Activated T-helper 1 cell treated with anti-CD3 and anti-CD28 coated beads, Interleukin-2, amount 50 U/mL, for 16 hours (primary cell): ENCODE results near the gene NLRP6.
"Not testable (repeated sequence)": the region's sequence is repeated elsewhere in the genome, so short reads cannot be mapped to it uniquely, and the experiment has no call there.

Experiments used
- DNase-seq, 2 donors: peaks; one replicate each; pipeline ENCODE4 v3.0.0-alpha.2; 2020; ENCODE audit warnings: low read depth in 1 of 2, low spot score in 1 of 2

The NLRP6 gene

DNA sequence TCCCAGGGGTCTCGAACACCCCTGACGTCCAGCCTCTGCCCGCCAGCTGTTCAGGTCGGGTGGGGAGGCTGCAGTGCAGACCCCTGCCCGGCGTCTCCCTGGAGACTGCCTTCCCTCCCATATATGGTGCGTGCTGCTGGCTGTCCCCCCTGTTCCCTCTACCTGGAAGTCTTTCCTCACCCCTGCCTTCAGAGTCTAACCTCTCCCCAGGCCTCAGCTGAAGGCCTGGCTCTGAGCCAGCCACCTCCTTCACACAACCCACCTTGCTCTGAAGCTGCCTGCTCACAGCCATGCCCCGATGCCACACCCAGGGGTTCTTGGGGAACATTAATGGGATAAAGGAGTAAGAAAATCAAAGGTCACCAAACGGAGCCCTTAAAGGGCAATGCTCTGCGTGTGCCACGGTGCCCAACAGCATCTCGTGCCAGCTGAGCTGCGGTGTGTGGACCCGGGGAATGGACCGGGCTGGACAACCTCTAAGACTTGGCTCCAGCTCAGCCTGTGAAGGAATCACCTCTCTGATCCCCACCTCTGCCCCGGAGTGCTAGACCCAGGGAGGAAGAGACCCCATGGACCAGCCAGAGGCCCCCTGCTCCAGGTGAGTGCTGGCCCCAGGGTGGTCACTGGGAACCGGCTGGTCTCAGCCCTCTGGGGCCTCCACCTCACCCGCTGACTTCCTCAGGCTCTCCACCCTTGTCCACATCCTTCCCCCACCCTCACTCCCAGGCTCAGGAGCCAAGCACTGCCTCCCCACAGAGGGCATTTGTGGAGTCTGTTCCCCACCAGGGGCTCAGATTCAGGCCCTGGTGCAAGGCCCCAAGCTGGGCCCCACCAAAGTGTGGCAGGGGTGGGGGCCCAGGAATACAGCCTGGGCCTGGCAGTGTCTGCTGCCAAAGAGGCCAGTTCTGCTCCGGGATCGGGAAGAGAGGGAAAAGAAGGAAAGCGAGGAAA lies at the start of gene NLRP6:
NLRP6 (plus strand) TSS at position 407 of the 951 bp plus-strand sequence; CDS start at position 570, 163 bp downstream.
- no peak for DNase-seq

DNA sequence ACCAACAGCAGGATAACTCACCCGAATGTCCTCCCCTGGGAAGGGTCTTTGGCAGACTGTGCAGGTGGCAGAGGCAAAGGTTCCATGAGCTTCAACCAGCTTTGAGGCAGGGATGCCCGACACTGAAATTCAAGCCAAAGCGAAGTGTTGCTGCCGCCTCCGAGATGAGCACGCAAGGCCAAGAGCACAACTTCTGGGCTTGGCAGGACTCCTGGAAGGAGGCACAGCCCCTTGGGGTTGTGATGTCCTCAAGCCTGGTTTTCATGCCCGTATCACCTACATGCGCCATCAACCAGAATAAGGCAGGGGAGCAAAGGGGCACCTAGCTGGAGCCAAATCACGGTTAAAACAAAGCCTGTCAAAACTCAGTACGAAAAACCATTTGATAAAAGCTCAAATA lies 47.8 kb upstream of the NLRP6 start:
- DNase-seq, result no peak

DNA sequence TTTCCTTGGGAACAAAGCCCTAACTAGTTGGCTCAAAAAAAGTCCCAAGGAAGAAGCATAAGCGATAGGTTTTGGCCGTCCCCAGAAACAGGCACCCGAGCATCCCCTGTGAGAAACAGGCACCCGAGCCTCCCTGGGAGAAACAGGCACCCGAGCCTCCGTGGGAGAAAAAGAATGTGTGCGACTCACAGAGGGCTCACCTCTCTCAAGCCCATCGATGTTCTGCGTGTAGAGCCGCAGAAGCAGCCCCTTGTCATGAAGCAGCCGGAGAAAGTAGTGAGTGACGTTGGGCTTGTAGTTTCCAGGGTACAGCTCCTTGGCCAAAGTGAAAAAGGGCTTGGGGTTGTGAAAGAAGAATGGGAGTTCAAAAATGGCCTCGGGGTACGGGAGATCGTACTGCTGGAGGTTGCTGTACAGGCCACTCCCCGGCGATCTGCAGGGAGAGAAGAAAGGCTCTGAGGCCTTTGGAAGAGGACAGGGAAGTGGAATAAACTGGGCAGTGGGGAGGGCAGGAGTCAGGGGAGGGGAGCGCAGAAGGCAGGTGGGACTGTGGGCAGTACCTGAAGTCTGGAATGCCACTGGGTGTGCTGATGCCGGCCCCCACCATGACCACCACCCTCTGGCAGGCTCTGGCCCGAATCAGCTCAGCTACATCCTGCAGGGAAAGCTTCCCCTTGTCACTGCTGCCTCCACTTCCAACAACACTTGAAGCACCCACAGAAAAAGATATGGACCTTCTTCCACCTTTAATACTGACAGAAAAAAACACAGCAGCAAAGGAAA lies 45.2 kb upstream of the NLRP6 start:
- DNase-seq, result no peak

DNA sequence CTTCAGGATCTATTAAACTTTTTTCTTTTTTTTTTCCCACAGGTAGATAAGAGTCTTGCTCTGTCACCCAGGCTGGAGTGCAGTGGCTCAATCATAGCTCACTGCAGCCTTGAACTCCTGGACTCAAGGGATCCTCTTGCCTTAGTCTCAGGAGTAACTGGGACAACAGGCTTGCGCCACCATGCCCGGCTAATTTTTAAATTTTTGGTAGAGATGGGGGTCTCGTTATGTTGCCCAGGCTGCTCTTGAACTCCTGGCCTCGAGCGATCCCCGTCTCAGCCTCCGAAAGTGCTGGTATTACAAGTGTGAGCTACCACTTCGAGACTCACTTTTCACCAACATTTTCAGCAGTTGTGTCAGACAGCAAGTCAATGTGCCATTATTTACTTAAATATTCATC lies 43.0 kb upstream of the NLRP6 start:
- no peak for DNase-seq

DNA sequence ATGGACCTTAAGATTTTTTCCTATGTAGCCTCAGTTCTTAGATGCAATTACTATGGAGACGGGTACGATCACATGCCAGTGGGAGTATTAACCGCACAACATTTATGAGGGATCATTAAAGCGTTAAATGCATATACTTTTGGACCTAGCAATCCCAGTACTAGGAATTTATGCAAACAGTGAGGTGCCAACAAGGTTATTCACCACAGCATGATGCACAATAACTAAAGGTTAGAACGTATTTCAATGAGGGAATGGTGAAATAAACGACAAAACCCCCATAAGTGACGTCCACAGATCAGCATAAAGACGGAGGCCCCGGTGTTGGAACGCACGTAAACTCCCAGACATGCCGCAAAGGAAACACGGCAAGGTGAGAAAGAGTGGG lies 42.6 kb upstream of the NLRP6 start:
- peak; percentile 20 to 45 for DNase-seq

DNA sequence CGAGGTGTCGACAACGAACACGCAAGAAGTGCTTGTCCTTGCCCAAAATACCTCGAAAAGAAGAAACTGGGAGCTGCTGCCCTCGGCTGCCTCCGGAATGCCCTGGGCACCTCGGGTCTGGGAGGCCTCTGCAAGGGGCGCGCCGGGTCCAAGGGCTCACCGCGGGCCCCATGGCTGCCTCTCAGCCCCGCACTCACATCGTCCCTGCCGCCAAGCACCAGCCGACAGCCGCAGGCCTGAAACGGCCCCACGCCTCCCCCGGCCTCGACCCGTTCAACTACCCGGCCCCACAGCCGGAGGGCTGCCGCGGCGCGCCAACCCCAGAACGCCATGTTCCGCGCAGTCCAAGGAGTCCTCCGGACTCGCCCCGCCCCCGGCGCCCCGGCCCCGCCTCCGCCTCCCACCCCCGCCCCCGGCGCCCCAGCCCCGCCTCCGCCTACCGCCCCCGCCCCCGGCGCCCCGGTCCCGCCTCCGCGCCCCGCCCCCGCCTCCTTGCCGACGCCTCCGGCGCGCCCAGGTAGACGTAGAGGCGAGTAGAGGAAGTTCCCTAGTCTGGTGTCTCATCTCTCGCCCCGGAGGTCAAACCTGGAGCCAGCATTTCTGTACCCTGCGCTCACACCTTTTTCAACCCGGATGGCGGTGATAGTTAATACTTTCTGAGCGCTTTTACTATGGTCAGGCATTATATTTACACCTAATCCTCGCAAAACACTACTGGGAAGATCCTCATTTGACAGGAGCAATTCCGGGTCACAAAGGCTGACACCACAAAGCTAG lies 42.0 kb upstream of the NLRP6 start, which contains the start of gene SIRT3:
SIRT3 (minus strand) TSS at position 346 of the 777 bp plus-strand sequence; CDS start at position 332, 14 bp downstream.
- DNase-seq, result peak; percentile 65 to 74

DNA sequence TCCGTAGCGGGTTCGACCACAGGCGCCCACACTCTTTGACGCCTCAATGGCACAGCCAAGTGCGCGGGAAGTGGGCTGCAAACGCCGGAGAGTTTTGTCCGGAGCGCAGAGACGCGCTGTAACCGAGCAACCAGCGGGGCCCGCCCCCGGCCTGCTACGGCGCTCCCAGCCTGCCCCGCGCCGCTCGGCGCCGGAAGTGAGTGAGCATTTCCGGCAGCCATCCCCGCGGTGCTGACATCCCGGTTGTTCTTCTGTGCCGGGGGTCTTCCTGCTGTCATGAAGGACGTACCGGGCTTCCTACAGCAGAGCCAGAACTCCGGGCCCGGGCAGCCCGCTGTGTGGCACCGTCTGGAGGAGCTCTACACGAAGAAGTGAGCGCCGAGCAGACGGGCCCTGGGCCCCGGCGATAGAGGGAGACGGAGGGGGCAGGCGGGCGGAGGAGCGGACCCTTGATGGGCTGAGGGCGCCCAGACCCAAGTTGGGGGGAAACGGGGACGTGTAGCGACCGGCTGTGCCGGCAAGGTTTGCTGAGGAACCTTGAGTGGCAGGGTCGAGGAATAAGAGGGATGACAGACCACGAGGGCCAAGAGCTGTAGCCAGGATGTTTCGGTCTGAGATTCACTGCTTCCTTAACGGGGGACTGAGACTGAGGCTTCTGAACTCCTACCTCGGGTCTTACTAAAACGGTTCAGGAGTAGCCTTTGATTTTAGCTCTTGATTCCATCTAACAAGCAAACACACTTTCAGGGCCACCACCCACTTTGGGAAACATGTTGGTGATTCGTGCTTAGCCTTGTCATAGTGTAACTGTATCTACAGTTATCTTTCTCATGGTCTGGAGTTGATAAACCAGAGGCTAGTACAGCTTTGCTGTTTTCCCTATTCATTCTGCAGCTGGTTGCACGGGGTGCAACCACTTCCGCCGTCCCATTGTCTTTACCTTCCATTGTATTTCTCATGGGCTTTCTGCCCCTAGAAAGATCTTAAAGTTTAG lies 41.1 kb upstream of the NLRP6 start, which contains the start of gene PSMD13:
PSMD13 (plus strand) TSS at position 203 of the 994 bp plus-strand sequence; CDS start at position 277, 74 bp downstream.
- DNase-seq, result peak; percentile 75 to 84

DNA sequence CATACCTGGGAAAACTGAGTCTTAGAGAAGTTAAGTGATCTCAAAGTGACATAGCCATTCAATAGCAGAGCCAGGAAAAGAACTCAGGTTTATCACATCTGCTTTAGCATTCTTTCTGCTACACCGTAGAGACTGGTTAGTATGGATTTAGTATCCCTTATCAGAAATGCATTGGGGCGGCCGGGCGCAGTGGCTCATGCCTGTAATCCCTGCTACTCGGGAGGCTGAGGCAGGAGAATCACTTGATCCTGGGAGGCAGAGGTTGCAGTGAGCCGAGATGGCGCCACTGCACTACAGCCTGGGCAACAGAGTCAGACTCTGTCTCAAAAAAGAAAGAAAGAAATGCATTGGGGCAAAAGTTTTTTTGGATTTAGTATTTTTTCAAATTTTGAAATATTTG lies 39.9 kb upstream of the NLRP6 start:
- not testable (repeated sequence) for DNase-seq

DNA sequence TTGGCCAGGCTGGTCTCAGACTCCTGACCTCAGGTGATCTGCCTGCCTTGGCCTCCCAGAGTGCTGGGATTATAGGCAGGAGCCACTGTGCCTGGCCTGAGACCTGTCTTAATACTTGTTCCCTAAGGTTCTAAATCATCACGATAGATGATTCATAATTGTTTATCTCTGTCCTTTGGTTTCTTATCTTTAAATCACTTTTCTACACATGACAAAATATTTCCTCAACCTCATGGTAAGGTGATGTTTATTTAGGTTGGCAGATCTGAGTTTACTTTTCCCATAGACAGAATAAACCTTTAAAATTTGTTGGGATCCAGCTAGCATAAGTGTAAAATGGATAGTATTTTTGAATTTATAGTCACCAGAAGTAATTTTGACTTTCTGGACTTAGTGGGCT lies 37.9 kb upstream of the NLRP6 start:
- no peak for DNase-seq

DNA sequence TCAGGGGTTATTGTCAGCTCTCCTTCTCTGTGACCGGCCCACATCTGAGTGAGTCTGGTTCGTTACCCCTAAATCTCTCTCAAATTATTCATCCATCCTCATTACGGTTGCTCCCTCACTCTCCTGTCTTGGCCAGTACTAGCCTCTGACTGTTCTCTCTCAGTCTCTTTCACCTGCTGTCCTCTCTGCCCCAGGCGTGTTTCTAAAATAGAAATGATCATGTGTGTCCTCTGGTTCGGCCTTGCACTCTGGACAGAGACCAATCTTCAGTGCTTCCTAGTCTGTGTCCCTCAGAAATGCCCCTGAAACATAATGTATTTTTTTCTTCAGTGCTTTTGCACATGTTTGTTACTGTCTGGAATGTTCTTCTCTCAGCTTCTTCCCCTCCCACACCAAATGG lies 36.6 kb upstream of the NLRP6 start:
- no peak for DNase-seq

DNA sequence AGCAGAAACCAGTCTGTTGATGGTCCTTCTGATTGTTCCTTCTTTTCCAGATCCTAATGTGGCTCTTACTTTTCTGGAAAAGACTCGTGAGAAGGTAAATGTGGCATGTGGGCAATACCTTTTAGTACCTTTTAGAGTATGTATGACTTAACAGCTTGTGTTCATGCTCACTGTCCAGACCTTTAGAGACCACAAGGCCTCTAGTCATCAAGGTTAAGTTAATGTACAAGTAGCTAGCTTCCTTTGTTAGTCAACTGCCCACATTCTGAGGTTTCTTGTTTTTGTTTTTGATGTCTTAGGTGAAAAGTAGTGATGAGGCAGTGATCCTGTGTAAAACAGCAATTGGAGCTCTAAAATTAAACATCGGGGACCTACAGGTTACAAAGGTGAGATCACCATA lies 33.8 kb upstream of the NLRP6 start:
- no peak for DNase-seq

DNA sequence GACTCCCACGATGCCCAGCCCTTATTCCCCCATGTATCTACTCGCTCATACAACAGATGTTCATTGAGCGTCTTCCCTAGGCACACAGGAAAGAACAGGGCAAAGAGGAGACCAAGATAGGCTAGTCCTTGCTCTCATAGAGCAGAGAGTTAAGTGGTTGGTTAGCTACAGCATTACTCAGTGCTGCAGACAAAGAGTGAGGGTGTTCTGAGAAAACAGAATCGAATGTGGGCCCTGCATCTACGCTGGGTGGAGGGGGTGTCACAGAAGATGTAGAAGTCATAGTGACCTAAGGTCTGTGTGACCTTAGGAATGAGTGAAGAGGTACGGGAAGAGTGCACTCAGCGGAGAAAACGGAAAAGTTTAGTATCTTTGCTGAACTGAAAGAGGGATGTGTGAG lies 29.1 kb upstream of the NLRP6 start:
- DNase-seq, result no peak

DNA sequence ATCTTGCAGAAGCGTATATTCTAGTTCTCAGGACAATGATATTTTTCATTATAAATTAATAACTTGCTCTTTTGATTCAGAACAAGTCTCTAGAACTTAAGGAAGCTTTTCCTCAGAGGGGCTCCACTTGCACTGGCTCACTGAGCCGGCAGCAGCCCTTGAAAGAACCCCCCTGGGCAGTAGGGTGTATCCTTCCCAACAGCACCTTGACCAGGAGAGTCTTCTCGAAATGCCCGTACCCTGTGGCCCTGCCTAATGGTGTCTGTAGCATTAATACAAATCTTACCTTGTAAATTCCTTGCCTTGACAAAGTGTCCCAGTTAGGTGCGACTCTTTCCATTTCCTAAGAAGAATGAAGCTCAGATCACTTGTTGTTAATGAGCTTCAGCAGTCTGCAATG lies 27.9 kb upstream of the NLRP6 start:
- no peak for DNase-seq

DNA sequence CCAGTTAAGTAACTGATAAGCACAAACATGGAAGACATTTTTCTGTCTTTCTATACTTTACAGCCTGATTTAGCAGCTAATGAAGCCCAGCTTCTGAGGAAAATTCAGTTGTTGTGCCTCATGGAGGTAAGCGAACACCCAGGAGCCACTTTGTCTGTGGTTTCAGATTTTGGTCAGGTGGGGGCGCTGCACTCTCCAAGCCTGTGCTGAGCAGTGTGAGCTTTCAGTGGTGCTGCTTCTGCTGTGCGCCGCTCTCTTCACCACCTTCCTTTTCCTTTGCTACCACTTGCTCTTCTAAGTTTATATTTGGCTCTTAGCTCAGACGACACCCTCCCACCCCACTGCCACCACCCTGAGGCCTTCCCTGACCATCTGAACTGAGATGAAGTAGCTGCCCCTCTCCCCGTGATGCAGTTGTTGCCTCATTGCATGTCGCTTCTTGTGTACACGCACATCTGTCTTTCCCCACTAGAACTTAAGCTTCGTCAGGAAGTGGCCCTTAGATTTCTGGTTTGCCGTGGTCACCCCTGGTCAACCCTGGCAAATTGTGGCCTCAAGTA lies 27.4 kb upstream of the NLRP6 start:
- DNase-seq, result peak; percentile 62 to 73

DNA sequence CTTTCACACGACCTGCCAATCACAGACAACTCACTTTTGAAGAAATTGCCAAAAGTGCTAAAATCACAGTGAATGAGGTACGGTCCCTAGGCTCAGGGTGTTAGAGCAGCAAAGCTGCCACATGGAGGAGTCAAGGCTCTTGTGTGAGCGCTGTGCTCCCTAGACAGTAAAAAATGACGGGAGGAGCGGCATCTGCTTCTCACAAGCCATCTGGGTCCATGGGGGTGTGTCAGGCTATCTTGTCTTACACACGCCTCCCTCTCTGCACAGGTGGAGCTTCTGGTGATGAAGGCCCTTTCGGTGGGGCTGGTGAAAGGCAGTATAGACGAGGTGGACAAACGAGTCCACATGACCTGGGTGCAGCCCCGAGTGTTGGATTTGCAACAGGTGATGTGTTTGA lies 26.7 kb upstream of the NLRP6 start:
- no peak for DNase-seq

DNA sequence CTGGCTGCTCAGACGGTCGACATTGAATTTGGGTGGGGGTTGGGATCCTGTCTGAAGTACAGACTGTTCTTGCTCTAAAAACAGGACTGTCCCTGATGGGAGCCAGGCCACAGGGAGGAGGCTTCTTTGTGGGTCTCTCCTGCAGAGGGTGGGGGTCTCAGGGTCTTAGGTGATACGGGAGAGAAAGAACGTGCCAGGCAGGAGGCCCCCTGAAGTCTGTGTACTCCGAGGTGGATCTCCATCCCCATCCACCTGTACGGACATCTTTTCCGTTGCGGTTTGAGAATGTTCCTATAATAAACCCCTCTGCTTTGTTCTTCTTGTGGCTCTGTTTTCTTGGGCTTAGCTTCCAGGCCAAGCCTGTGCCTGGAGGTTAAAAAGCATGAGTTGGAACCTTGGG lies 25.5 kb upstream of the NLRP6 start:
- DNase-seq, result no peak

DNA sequence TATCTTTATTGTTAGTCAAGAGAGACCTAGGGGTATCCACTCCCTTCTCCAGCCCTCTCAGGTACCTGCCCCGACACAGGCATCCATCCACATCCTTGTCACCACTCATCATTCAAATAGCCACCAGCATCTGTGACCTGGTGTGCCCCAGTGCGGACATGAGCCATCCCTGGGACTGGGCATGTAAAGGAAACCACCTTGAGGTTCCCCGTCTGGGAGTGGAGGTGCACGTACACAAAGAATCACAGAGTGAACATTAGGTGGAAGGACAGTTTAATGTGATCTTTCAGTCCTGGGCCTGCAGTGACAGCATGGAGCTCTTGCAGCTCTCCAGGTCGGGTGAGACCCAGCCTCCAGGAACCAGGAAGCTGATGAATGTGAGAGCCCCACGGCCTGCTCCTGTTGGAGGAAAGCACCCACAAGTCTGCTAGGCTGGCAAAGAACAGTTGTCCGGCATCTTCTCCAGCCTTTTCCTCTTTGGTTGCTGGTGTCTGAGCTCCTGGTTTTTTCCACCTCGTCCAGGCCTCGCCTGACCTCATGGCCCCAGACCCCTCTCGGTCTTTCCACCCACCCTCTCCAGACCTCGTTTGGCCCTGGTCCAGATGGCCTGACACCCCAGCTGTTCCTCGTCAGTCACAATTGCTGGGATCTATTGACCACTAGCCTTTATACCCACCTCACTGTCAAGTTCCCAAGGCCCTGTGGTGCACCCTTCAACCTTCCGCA lies 24.9 kb upstream of the NLRP6 start:
- DNase-seq, result no peak

DNA sequence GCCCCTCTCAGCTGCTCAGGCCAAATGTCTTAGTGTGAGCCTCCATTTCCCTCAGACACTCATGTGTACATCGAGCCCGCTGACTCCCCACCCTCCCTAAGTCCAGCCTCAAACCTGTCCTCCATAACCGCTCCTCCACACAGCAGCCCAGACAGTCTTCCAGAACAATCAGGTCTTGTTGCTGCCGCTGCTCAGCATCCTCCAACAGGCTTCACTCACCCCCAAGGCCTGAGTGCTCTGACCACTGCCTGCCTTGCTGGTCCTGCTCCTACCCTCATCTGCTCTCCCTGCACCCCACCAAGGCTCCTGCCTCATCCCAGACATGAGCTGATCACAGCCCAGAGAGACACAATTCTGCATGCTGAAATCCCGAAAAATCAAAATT lies 24.3 kb upstream of the NLRP6 start:
- DNase-seq, result no peak

DNA sequence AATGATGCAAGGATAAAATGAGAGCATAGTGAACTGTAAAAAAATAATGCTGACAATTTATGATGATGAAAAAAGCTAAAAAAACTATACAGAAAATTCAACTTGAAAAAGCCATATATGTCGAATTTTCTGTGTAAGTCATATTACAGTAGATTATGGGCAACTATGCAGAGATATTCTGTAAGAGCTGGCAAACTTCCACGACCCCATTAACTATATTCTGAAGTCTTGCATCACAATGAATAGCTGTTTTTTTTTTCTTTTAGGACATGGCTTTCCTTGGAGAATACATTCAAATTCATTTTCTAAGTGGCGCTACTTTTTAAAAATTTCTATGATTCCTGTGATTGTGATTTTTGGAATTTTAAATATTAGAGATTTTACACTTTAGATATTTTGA lies 23.0 kb upstream of the NLRP6 start:
- no peak for DNase-seq
